Astrocyte (in vitro differentiated cells and primary cell): Measurements from ENCODE around the gene SLC7A6OS. TPM values are rescaled to one million over a fixed set of nuclear protein-coding genes. Genes with fewer than 3 reads are reported as not detected.

Experiments
- DNase-seq: peaks from one replicate; pipeline ENCODE4 v3.0.0-alpha.2; 2010; ENCODE audit warnings: low read depth
- FAIRE-seq: peaks from 2 replicates; lab custom pipeline; 2011; peaks lifted over from hg19 to GRCh38; lab: Jason Lieb, UNC
- H2AFZ ChIP-seq: 2 replicates; pipeline ENCODE4 v1.6.0; 2012; ENCODE audit warnings: low read depth, low read length, inconsistent platforms
- H3K27ac ChIP-seq: 2 replicates; pipeline ENCODE4 v1.5.1; 2011; ENCODE audit warnings: low read depth, low read length, inconsistent platforms
- H3K27me3 ChIP-seq: 2 replicates; pipeline ENCODE4 v1.6.0; 2011; ENCODE audit warnings: low read length, inconsistent platforms; ENCODE audit not compliant: insufficient read depth
- H3K36me3 ChIP-seq: 2 replicates; pipeline ENCODE4 v1.5.1; 2011; ENCODE audit warnings: low read length, inconsistent platforms; ENCODE audit not compliant: insufficient read depth
- H3K4me1 ChIP-seq: 2 replicates; pipeline ENCODE4 v1.5.1; 2011; ENCODE audit warnings: low read length, inconsistent platforms; ENCODE audit not compliant: insufficient read depth
- H3K4me2 ChIP-seq: 2 replicates; pipeline ENCODE4 v1.6.0; 2012; ENCODE audit warnings: low read length, inconsistent platforms
- H3K4me3 ChIP-seq: 2 replicates; pipeline ENCODE4 v1.5.1; 2011; ENCODE audit warnings: low read depth, mild to moderate bottlenecking, low read length, inconsistent platforms; ENCODE audit not compliant: insufficient read depth
- H3K79me2 ChIP-seq: 2 replicates; pipeline ENCODE4 v1.6.0; 2012; ENCODE audit warnings: mild to moderate bottlenecking, low read length, inconsistent platforms; ENCODE audit not compliant: insufficient read depth
- H3K9ac ChIP-seq: 2 replicates; pipeline ENCODE4 v1.6.0; 2012; ENCODE audit warnings: mild to moderate bottlenecking, low read length, inconsistent platforms
- H3K9me3 ChIP-seq: 2 replicates; pipeline ENCODE4 v1.5.1; 2012; ENCODE audit warnings: low read depth, mild to moderate bottlenecking, low read length, inconsistent platforms; ENCODE audit not compliant: insufficient read depth
- H4K20me1 ChIP-seq: 2 replicates; pipeline ENCODE4 v1.6.0; 2012; ENCODE audit warnings: low read length, inconsistent platforms; ENCODE audit not compliant: insufficient read depth
- H3K27ac Mint-ChIP-seq: one replicate; pipeline ENCODE4 v1.8.0; 2021; ENCODE audit warnings: mild to moderate bottlenecking, mixed read lengths; ENCODE audit not compliant: unreplicated experiment
- H3K27me3 Mint-ChIP-seq: one replicate; pipeline ENCODE4 v1.8.0; 2021; ENCODE audit warnings: low read depth, mixed read lengths; ENCODE audit not compliant: unreplicated experiment
- H3K36me3 Mint-ChIP-seq: one replicate; pipeline ENCODE4 v1.8.0; 2021; ENCODE audit warnings: low read depth, mixed read lengths; ENCODE audit not compliant: unreplicated experiment
- H3K4me1 Mint-ChIP-seq: one replicate; pipeline ENCODE4 v1.8.0; 2021; ENCODE audit warnings: low read depth, mixed read lengths; ENCODE audit not compliant: unreplicated experiment
- H3K4me3 Mint-ChIP-seq: one replicate; pipeline ENCODE4 v1.8.0; 2021; ENCODE audit warnings: mild to moderate bottlenecking, moderate library complexity, mixed read lengths; ENCODE audit not compliant: unreplicated experiment
- H3K9me3 Mint-ChIP-seq: one replicate; pipeline ENCODE4 v1.8.0; 2021; ENCODE audit warnings: mild to moderate bottlenecking, mixed read lengths; ENCODE audit not compliant: unreplicated experiment
- CTCF ChIP-seq: IDR thresholded peaks from 2 replicates; pipeline ENCODE4 v1.5.1; 2011; ENCODE audit warnings: low read depth, mild to moderate bottlenecking, inconsistent platforms, low read length, moderate library complexity; ENCODE audit not compliant: insufficient read depth
- EZH2 ChIP-seq: IDR thresholded peaks from 2 replicates; pipeline ENCODE4 v1.6.1; 2012; ENCODE audit warnings: mild to moderate bottlenecking, low read length, inconsistent platforms; ENCODE audit not compliant: insufficient read depth
- total RNA-seq: library from RNA; stranded (reverse); gene quantifications from 2 replicates; pipeline ENCODE4 v1.2.1, GENCODE V29; 2021

Gene SLC7A6OS
- total RNA-seq, 1 donor from 2014 or later = 16.7 TPM

- no peak for DNase-seq
- FAIRE-seq = no peak
- TF ChIP-seq EZH2 (no peak), CTCF (no peak)
- H3K4me1 ChIP-seq = peaks cover 10% of the 10 kb centered on the region
- no peaks in the 10 kb centered on the region for H3K79me2 ChIP-seq
- Mint-ChIP-seq H3K4me3 (no peak overlapping the region), H3K4me1 (peaks cover 8% of the 10 kb centered on the region), H3K27me3 (no peaks in the 10 kb centered on the region), H3K27ac (no peak overlapping the region), H3K36me3 (peaks cover 16% of the 10 kb centered on the region), H3K9me3 (no peaks in the 10 kb centered on the region)
- H3K27me3 ChIP-seq = no peaks in the 10 kb centered on the region
- H3K36me3 ChIP-seq = peaks cover 10% of the 10 kb centered on the region
- no peak overlapping the region for H3K9ac ChIP-seq
- no peak overlapping the region for H2AFZ ChIP-seq
- peaks cover 3% of the 10 kb centered on the region for H4K20me1 ChIP-seq
- no peaks in the 10 kb centered on the region for H3K9me3 ChIP-seq
- no peak overlapping the region for H3K4me3 ChIP-seq
- H3K27ac ChIP-seq = no peak overlapping the region
- H3K4me2 ChIP-seq = no peak overlapping the region
Measured at GRCh38 chr16:68255712-68256111, 55.0 kb downstream of the SLC7A6OS start.

GRCh38 chr16:68253721-68254120 is 57.0 kb downstream of the SLC7A6OS start:
- Histone ChIP-seq H3K4me2 (no peak overlapping the region), H3K27me3 (no peaks in the 10 kb centered on the region), H3K79me2 (no peaks in the 10 kb centered on the region), H4K20me1 (peaks cover 3% of the 10 kb centered on the region), H3K9me3 (no peaks in the 10 kb centered on the region), H3K4me1 (peaks cover 10% of the 10 kb centered on the region), H3K4me3 (no peak overlapping the region), H3K36me3 (peaks cover 7% of the 10 kb centered on the region), H3K27ac (no peak overlapping the region), H2AFZ (no peak overlapping the region), H3K9ac (no peak overlapping the region)
- Mint-ChIP-seq H3K27me3 (no peaks in the 10 kb centered on the region), H3K36me3 (peaks cover 9% of the 10 kb centered on the region), H3K4me3 (no peak overlapping the region), H3K27ac (peak overlapping the region; percentile 26), H3K4me1 (peaks cover 8% of the 10 kb centered on the region), H3K9me3 (no peaks in the 10 kb centered on the region)
- no peak for FAIRE-seq
- no peak for DNase-seq
- TF ChIP-seq CTCF (no peak), EZH2 (no peak)

- Histone ChIP-seq H3K9me3 (no peaks in the 10 kb centered on the region), H3K79me2 (peaks cover 8% of the 10 kb centered on the region), H3K4me2 (no peak overlapping the region), H3K4me3 (no peak overlapping the region), H3K27ac (no peak overlapping the region), H3K4me1 (no peaks in the 10 kb centered on the region), H3K27me3 (no peaks in the 10 kb centered on the region), H4K20me1 (peaks cover 13% of the 10 kb centered on the region), H3K36me3 (peaks cover 7% of the 10 kb centered on the region), H2AFZ (no peak overlapping the region), H3K9ac (no peak overlapping the region)
- DNase-seq = no peak
- Mint-ChIP-seq H3K27me3 (no peaks in the 10 kb centered on the region), H3K36me3 (peaks cover 8% of the 10 kb centered on the region), H3K9me3 (no peaks in the 10 kb centered on the region), H3K27ac (no peak overlapping the region), H3K4me1 (peaks cover 2% of the 10 kb centered on the region), H3K4me3 (no peak overlapping the region)
- TF ChIP-seq CTCF (no peak), EZH2 (no peak)
- no peak for FAIRE-seq
Measured at GRCh38 chr16:68252383-68252782, 58.4 kb downstream of the SLC7A6OS start.
